ENCODE measurements around the gene MAOA. TPM values are rescaled to one million over a fixed set of nuclear protein-coding genes. Genes with fewer than 3 reads are reported as not detected.

The MAOA gene
- total and polyA plus RNA-seq, 2 donors (not counting 1 experiment from before 2014, with no cell fraction given), result 0.05 TPM; not detected in 1

DNA sequence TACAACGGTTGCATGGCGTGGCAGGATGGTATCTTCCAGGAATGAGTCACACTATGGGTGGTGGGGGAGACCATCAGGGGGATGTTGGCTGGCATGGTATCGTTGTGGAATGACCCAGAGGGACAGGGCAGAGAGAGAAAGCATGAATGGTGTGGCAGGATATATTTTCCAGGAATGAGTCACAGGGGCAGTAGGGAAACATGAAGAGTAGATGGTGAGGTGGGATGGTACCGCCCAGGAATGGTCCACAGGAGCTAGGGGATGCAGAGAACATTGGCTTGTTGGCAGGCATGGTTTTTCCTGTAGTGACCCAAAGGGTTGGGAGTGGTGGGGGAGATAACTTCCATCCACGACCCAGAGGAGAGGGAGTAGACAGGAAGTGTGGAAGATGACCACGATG is 62.4 kb downstream of the MAOA start:
- Histone ChIP-seq H3K4me2 (replicated peaks; ENCODE audit: low read depth, low read length, poor library complexity, severe bottlenecking) (no peak overlapping the region), H3K79me2 (ENCODE audit: control insufficient read depth, insufficient read depth, low read length) (no peaks in the 10 kb centered on the region), H4K20me1 (ENCODE audit: control insufficient read depth, insufficient read depth, low read length, poor library complexity, severe bottlenecking) (no peaks in the 10 kb centered on the region), H3K27me3 (replicated peaks in 1 of 4; ENCODE audit: control extremely low read depth in 1 of 4, control insufficient read depth in 3 of 4, insufficient read depth in 4 of 4, low read length in 3 of 4) (peaks cover 0 to 3% (median 0%) of the 10 kb centered on the region in 4 experiments), H3K27ac (ENCODE audit: low read length in 2 of 2) (no peak overlapping the region), H3K9me3 (ENCODE audit: control extremely low read depth in 1 of 3, control insufficient read depth in 2 of 3, insufficient read depth in 1 of 3, low read length in 2 of 3) (no peaks in the 10 kb centered on the region), H3K36me3 (replicated peaks in 1 of 2; ENCODE audit: control extremely low read depth in 1 of 2, control insufficient read depth in 1 of 2, extremely low read depth in 1 of 2, insufficient read depth in 2 of 2, low read length in 1 of 2) (no peaks in the 10 kb centered on the region), H2AFZ (ENCODE audit: insufficient read depth, low read depth, low read length, poor library complexity, severe bottlenecking) (no peak overlapping the region), H3K4me3 (ENCODE audit: control extremely low read depth in 1 of 5, extremely low read depth in 1 of 5, insufficient read depth in 1 of 5, low read depth in 2 of 5, low read length in 4 of 5) (no peak overlapping the region), H3K4me1 (ENCODE audit: control insufficient read depth in 2 of 2, insufficient read depth in 2 of 2, low read length in 2 of 2) (no peaks in the 10 kb centered on the region), H3K9ac (ENCODE audit: low read length) (no peak overlapping the region)
- H3K27ac Mint-ChIP-seq, result no peak overlapping the region
- peaks cover 2% of the 10 kb centered on the region for H3K9me3 Mint-ChIP-seq (ENCODE audit: insufficient read depth)
- H3K4me1 Mint-ChIP-seq, result no peaks in the 10 kb centered on the region
- no peaks in the 10 kb centered on the region for H3K27me3 Mint-ChIP-seq
- ChIA-PET POLR2A (no interaction called here), CTCF (no interaction called here)
- DNase-seq (no peak), ATAC-seq (ENCODE audit: low read depth) (no peak)
- WGBS (ENCODE audit: insufficient coverage), result 80% methylated on average over 2 of the region's 6 CpGs
- intact Hi-C loops (cut with micrococcal nuclease), result no loop called here
- no peak for TF ChIP-seq EZH2 (IDR thresholded peaks at IDR 0.05; ENCODE audit: borderline replicate concordance, insufficient read depth, low read depth, low read length, poor library complexity, severe bottlenecking)
- TF ChIP-seq, protein P1, sequence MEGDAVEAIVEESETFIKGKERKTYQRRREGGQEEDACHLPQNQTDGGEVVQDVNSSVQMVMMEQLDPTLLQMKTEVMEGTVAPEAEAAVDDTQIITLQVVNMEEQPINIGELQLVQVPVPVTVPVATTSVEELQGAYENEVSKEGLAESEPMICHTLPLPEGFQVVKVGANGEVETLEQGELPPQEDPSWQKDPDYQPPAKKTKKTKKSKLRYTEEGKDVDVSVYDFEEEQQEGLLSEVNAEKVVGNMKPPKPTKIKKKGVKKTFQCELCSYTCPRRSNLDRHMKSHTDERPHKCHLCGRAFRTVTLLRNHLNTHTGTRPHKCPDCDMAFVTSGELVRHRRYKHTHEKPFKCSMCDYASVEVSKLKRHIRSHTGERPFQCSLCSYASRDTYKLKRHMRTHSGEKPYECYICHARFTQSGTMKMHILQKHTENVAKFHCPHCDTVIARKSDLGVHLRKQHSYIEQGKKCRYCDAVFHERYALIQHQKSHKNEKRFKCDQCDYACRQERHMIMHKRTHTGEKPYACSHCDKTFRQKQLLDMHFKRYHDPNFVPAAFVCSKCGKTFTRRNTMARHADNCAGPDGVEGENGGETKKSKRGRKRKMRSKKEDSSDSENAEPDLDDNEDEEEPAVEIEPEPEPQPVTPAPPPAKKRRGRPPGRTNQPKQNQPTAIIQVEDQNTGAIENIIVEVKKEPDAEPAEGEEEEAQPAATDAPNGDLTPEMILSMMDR (IDR thresholded peaks at IDR 0.05), result no peak
- no peak overlapping the region for H3K4me3 Mint-ChIP-seq

DNA sequence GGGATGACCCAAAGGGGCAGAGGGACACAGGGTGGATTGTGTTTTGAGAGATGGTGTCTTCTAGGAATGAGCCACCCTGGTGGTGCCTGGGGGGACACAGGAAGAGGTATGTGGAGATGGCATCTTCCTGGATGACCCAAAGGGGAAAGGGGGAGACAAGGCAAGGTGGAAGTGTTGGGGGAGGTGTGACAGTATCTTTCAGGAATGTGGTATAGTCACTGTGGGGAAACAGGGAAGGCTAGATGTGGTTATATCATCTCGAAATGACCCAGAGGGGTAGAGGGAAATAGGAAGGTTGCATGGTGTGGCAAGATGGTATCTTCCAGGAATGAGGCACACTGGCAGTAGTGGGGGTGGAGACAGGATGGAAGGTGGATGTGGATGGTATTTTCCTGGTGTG is 62.9 kb downstream of the MAOA start:
- peaks cover 2% of the 10 kb centered on the region for H3K9me3 Mint-ChIP-seq (ENCODE audit: insufficient read depth)
- H3K27ac Mint-ChIP-seq, result no peak overlapping the region
- ChIA-PET CTCF (no interaction called here), POLR2A (no interaction called here)
- Histone ChIP-seq H3K79me2 (ENCODE audit: control insufficient read depth, insufficient read depth, low read length) (no peaks in the 10 kb centered on the region), H3K27me3 (replicated peaks in 1 of 4; ENCODE audit: control extremely low read depth in 1 of 4, control insufficient read depth in 3 of 4, insufficient read depth in 4 of 4, low read length in 3 of 4) (peaks cover 0 to 3% (median 0%) of the 10 kb centered on the region in 4 experiments), H2AFZ (ENCODE audit: insufficient read depth, low read depth, low read length, poor library complexity, severe bottlenecking) (no peak overlapping the region), H3K4me1 (ENCODE audit: control insufficient read depth in 2 of 2, insufficient read depth in 2 of 2, low read length in 2 of 2) (no peaks in the 10 kb centered on the region), H3K9ac (ENCODE audit: low read length) (no peak overlapping the region), H4K20me1 (ENCODE audit: control insufficient read depth, insufficient read depth, low read length, poor library complexity, severe bottlenecking) (no peaks in the 10 kb centered on the region), H3K4me2 (replicated peaks; ENCODE audit: low read depth, low read length, poor library complexity, severe bottlenecking) (no peak overlapping the region), H3K36me3 (replicated peaks in 1 of 2; ENCODE audit: control extremely low read depth in 1 of 2, control insufficient read depth in 1 of 2, extremely low read depth in 1 of 2, insufficient read depth in 2 of 2, low read length in 1 of 2) (no peaks in the 10 kb centered on the region), H3K9me3 (ENCODE audit: control extremely low read depth in 1 of 3, control insufficient read depth in 2 of 3, insufficient read depth in 1 of 3, low read length in 2 of 3) (no peaks in the 10 kb centered on the region), H3K4me3 (ENCODE audit: control extremely low read depth in 1 of 5, extremely low read depth in 1 of 5, insufficient read depth in 1 of 5, low read depth in 2 of 5, low read length in 4 of 5) (no peak overlapping the region), H3K27ac (ENCODE audit: low read length in 2 of 2) (no peak overlapping the region)
- ATAC-seq (ENCODE audit: low read depth) (no peak), DNase-seq (no peak)
- intact Hi-C loops (cut with micrococcal nuclease), result no loop called here
- no peaks in the 10 kb centered on the region for H3K27me3 Mint-ChIP-seq
- WGBS (ENCODE audit: insufficient coverage), result 88% methylated on average over 1 of the region's 1 CpG
- no peak overlapping the region for H3K4me3 Mint-ChIP-seq
- TF ChIP-seq, protein P1 (IDR thresholded peaks at IDR 0.05), result no peak
- TF ChIP-seq EZH2 (IDR thresholded peaks at IDR 0.05; ENCODE audit: borderline replicate concordance, insufficient read depth, low read depth, low read length, poor library complexity, severe bottlenecking), result no peak
- H3K4me1 Mint-ChIP-seq, result no peaks in the 10 kb centered on the region
